ENCODE data around the gene CWC27. TPM values are rescaled to one million over a fixed set of nuclear protein-coding genes. Genes with fewer than 3 reads are reported as not detected.

The CWC27 gene
- total and polyA plus RNA-seq, 2 of the 13 experiments (the other 11 are each of a cell fraction or from before 2014, with no cell fraction given) = 21.1 to 25.7 TPM

DNA sequence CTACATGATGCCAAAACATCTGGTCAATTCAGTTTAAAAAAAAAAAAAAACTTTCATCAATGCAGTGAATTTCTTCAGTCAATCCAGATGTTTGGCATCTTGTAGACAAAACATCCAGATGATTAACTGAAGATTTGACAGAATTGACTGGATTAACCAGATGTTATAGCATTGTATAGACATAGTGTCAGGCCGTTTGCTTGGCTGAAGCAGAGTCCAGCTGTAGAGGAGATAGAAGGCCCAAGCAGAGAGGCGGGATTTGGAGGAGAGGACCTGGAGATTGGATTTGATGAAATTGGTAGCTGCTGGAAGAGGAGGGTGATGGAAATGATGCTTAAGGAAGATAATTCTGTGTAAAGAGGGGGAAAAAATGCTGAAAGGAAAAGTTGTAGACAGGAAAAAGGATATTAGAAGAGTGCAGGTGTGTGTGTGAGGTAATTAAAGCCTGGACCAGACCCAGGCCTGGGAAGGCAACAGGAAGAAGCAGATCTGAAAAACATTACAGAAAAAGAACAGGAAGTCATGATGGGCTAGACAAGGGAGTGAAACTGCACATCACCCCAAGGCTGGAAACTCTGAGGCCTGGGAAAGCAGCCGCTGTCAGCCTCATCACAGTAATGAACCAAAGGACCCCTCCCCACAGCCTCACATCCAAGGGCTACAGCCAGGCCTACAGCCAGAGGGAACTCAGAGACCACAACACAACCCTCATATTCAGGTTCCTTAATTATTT lies 258.3 kb downstream of the CWC27 start:
- ATAC-seq = no peak
- Histone ChIP-seq H3K4me1 (ENCODE audit: insufficient read depth, low read length) (no peaks in the 10 kb centered on the region), H2AFZ (ENCODE audit: low read length) (no peak overlapping the region), H4K20me1 (ENCODE audit: insufficient read depth, low read length) (no peaks in the 10 kb centered on the region), H3K9me3 (ENCODE audit: low read length) (no peaks in the 10 kb centered on the region), H3K27me3 (ENCODE audit: control insufficient read depth in 1 of 2, insufficient read depth in 2 of 2, low read length in 2 of 2) (peaks cover 0 to 8% of the 10 kb centered on the region in 2 experiments; a peak in 1 of 5 replicates), H3K9ac (ENCODE audit: insufficient read depth, low read depth, low read length) (no peak overlapping the region), H3K4me2 (ENCODE audit: low read depth, low read length) (no peak overlapping the region), H3K4me3 (replicated peaks in 1 of 3; ENCODE audit: insufficient read depth in 1 of 3, low read depth in 2 of 3, low read length in 3 of 3) (no peak overlapping the region), H3K79me2 (ENCODE audit: insufficient read depth, low read length) (no peaks in the 10 kb centered on the region), H3K27ac (ENCODE audit: extremely low read length, insufficient read depth, low read length) (no peak overlapping the region), H3K36me3 (replicated peaks in 1 of 2; ENCODE audit: control insufficient read depth in 1 of 2, insufficient read depth in 2 of 2, low read length in 2 of 2) (no peaks in the 10 kb centered on the region)
- no peak for FAIRE-seq
- 43% methylated on average over 3 of the region's 3 CpGs for WGBS (ENCODE audit: low lambda C conversion rate)
- no TSS peak for BruUV-seq (replicated peaks)
- in situ Hi-C loops (cut with HindIII; ENCODE audit: extremely low pct_ligation_motif_present, low pct_unique_long_range_greater_than_20kb) (no loop called here), intact Hi-C loops (cut with micrococcal nuclease; ENCODE audit: unreplicated experiment) (no loop called here)
- ChIA-PET CTCF (ENCODE audit: low intra/inter-chr PET ratio, low total read pairs) (no interaction called here), POLR2A (no interaction called here)
- no peak for DNase-seq (ENCODE audit: low spot score)
- TF ChIP-seq BHLHE40 (IDR thresholded peaks at IDR 0.05; ENCODE audit: low read length) (no peak), ZNF205 (CRISPR knock-in tag; IDR thresholded peaks at IDR 0.05) (no peak), ZNF431 (CRISPR knock-in tag; IDR thresholded peaks at IDR 0.05; ENCODE audit: borderline replicate concordance, low read depth) (no peak), TBX2 (CRISPR knock-in tag; IDR thresholded peaks at IDR 0.05; ENCODE audit: borderline replicate concordance) (no peak), TBX3 (IDR thresholded peaks at IDR 0.05; ENCODE audit: borderline replicate concordance) (no peak), POLR2AphosphoS5 (IDR thresholded peaks at IDR 0.05; ENCODE audit: low read depth, low read length) (no peak), PHF20 (CRISPR knock-in tag; IDR thresholded peaks at IDR 0.05) (no peak)
- TF ChIP-seq, protein P1, sequence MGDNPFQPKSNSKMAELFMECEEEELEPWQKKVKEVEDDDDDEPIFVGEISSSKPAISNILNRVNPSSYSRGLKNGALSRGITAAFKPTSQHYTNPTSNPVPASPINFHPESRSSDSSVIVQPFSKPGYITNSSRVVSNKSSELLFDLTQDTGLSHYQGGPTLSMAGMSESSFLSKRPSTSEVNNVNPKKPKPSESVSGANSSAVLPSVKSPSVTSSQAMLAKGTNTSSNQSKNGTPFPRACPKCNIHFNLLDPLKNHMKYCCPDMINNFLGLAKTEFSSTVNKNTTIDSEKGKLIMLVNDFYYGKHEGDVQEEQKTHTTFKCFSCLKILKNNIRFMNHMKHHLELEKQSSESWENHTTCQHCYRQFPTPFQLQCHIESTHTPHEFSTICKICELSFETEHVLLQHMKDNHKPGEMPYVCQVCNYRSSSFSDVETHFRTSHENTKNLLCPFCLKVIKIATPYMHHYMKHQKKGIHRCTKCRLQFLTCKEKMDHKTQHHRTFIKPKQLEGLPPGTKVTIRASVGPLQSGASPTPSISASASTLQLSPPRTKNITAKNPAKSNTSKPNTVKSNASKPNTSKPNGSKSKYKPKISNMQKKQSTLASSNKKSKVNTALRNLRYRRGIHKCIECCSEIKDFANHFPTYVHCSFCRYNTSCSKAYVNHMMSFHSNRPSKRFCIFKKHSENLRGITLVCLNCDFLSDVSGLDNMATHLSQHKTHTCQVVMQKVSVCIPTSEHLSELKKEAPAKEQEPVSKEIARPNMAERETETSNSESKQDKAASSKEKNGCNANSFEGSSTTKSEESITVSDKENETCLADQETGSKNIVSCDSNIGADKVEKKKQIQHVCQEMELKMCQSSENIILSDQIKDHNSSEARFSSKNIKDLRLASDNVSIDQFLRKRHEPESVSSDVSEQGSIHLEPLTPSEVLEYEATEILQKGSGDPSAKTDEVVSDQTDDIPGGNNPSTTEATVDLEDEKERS (CRISPR knock-in tag; IDR thresholded peaks at IDR 0.05) = no peak
- TF ChIP-seq, protein P2, sequence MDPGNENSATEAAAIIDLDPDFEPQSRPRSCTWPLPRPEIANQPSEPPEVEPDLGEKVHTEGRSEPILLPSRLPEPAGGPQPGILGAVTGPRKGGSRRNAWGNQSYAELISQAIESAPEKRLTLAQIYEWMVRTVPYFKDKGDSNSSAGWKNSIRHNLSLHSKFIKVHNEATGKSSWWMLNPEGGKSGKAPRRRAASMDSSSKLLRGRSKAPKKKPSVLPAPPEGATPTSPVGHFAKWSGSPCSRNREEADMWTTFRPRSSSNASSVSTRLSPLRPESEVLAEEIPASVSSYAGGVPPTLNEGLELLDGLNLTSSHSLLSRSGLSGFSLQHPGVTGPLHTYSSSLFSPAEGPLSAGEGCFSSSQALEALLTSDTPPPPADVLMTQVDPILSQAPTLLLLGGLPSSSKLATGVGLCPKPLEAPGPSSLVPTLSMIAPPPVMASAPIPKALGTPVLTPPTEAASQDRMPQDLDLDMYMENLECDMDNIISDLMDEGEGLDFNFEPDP (CRISPR knock-in tag; conservative IDR thresholded peaks at IDR 0.05) = no peak
- TF ChIP-seq, protein P3, sequence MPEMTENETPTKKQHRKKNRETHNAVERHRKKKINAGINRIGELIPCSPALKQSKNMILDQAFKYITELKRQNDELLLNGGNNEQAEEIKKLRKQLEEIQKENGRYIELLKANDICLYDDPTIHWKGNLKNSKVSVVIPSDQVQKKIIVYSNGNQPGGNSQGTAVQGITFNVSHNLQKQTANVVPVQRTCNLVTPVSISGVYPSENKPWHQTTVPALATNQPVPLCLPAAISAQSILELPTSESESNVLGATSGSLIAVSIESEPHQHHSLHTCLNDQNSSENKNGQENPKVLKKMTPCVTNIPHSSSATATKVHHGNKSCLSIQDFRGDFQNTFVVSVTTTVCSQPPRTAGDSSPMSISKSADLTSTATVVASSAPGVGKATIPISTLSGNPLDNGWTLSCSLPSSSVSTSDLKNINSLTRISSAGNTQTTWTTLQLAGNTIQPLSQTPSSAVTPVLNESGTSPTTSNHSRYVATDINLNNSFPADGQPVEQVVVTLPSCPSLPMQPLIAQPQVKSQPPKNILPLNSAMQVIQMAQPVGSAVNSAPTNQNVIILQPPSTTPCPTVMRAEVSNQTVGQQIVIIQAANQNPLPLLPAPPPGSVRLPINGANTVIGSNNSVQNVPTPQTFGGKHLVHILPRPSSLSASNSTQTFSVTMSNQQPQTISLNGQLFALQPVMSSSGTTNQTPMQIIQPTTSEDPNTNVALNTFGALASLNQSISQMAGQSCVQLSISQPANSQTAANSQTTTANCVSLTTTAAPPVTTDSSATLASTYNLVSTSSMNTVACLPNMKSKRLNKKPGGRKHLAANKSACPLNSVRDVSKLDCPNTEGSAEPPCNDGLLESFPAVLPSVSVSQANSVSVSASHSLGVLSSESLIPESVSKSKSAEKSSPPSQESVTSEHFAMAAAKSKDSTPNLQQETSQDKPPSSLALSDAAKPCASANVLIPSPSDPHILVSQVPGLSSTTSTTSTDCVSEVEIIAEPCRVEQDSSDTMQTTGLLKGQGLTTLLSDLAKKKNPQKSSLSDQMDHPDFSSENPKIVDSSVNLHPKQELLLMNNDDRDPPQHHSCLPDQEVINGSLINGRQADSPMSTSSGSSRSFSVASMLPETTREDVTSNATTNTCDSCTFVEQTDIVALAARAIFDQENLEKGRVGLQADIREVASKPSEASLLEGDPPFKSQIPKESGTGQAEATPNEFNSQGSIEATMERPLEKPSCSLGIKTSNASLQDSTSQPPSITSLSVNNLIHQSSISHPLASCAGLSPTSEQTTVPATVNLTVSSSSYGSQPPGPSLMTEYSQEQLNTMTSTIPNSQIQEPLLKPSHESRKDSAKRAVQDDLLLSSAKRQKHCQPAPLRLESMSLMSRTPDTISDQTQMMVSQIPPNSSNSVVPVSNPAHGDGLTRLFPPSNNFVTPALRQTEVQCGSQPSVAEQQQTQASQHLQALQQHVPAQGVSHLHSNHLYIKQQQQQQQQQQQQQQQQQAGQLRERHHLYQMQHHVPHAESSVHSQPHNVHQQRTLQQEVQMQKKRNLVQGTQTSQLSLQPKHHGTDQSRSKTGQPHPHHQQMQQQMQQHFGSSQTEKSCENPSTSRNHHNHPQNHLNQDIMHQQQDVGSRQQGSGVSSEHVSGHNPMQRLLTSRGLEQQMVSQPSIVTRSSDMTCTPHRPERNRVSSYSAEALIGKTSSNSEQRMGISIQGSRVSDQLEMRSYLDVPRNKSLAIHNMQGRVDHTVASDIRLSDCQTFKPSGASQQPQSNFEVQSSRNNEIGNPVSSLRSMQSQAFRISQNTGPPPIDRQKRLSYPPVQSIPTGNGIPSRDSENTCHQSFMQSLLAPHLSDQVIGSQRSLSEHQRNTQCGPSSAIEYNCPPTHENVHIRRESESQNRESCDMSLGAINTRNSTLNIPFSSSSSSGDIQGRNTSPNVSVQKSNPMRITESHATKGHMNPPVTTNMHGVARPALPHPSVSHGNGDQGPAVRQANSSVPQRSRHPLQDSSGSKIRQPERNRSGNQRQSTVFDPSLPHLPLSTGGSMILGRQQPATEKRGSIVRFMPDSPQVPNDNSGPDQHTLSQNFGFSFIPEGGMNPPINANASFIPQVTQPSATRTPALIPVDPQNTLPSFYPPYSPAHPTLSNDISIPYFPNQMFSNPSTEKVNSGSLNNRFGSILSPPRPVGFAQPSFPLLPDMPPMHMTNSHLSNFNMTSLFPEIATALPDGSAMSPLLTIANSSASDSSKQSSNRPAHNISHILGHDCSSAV (CRISPR knock-in tag; IDR thresholded peaks at IDR 0.05; ENCODE audit: borderline replicate concordance) = no peak
